Mesendoderm (in vitro differentiated cells): Measurements from ENCODE around the gene KRTAP12-4.

Experiments used
- DNase-seq: peaks from one replicate; pipeline ENCODE4 v3.0.0; 2013
- H2AK5ac ChIP-seq: 2 replicates; pipeline ENCODE4 v1.6.1; 2013; ENCODE audit warnings: low read length, inconsistent platforms
- H2BK120ac ChIP-seq: 2 replicates; pipeline ENCODE4 v1.6.1; 2013; ENCODE audit warnings: low read depth, mild to moderate bottlenecking, low read length, moderate library complexity, mixed read lengths
- H2BK15ac ChIP-seq: replicated peaks from 2 replicates; pipeline ENCODE4 v1.6.1; 2013; ENCODE audit warnings: low read depth, mild to moderate bottlenecking, moderate library complexity
- H2BK5ac ChIP-seq: 2 replicates; pipeline ENCODE4 v1.6.1; 2013; ENCODE audit warnings: low read length, inconsistent platforms
- H3K18ac ChIP-seq: 2 replicates; pipeline ENCODE4 v1.6.1; 2013; ENCODE audit warnings: mild to moderate bottlenecking, low read length, mixed read lengths
- H3K23ac ChIP-seq: one replicate; pipeline ENCODE4 v1.6.1; 2013; ENCODE audit warnings: low read length
- H3K27ac ChIP-seq: 2 replicates; pipeline ENCODE4 v1.5.1; 2013; ENCODE audit warnings: low read depth, mild to moderate bottlenecking, inconsistent platforms, low read length, moderate library complexity
- H3K27me3 ChIP-seq: 2 replicates; pipeline ENCODE4 v1.6.1; 2013; ENCODE audit warnings: low read length, control low read depth, mild to moderate bottlenecking, inconsistent platforms; ENCODE audit not compliant: insufficient read depth, poor library complexity
- H3K36me3 ChIP-seq: 2 replicates; pipeline ENCODE4 v1.6.1; 2013; ENCODE audit warnings: low read length, inconsistent platforms; ENCODE audit not compliant: control insufficient read depth, insufficient read depth
- H3K4ac ChIP-seq: one replicate; pipeline ENCODE4 v1.6.1; 2013; ENCODE audit warnings: low read depth, mild to moderate bottlenecking, low read length, moderate library complexity
- H3K4me1 ChIP-seq: 2 replicates; pipeline ENCODE4 v1.6.1; 2013; ENCODE audit warnings: low read depth, low read length, inconsistent platforms; ENCODE audit not compliant: control insufficient read depth
- H3K4me2 ChIP-seq: 2 replicates; pipeline ENCODE4 v1.6.1; 2013; ENCODE audit warnings: low read length
- H3K4me3 ChIP-seq: 2 replicates; pipeline ENCODE4 v1.5.1; 2013; ENCODE audit warnings: mild to moderate bottlenecking, low read length
- H3K56ac ChIP-seq: one replicate; pipeline ENCODE4 v1.6.1; 2013; ENCODE audit warnings: low read length
- H3K79me1 ChIP-seq: 2 replicates; pipeline ENCODE4 v1.6.1; 2013; ENCODE audit warnings: low read length, inconsistent platforms
- H3K79me2 ChIP-seq: 2 replicates; pipeline ENCODE4 v1.6.1; 2013; ENCODE audit warnings: mild to moderate bottlenecking, low read length; ENCODE audit not compliant: control insufficient read depth, insufficient read depth
- H3K9ac ChIP-seq: 2 replicates; pipeline ENCODE4 v1.6.1; 2013; ENCODE audit warnings: low read length, inconsistent platforms
- H4K5ac ChIP-seq: one replicate; pipeline ENCODE4 v1.6.1; 2013; ENCODE audit warnings: low read length
- H4K8ac ChIP-seq: one replicate; pipeline ENCODE4 v1.6.1; 2013; ENCODE audit warnings: low read depth, mild to moderate bottlenecking, control low read depth, low read length, moderate library complexity
- WGBS: extraction: QIAGEN DNeasy Blood & Tissue Kit; methylation state at CpG from one replicate; pipeline ENCODE4 v1.1.7; 2013; ENCODE audit warnings: low lambda C conversion rate, missing lambda C conversion rate; ENCODE audit not compliant: insufficient coverage; ENCODE audit errors: extremely low coverage; 5-methylcytosine and 5-hydroxymethylcytosine counted together

The KRTAP12-4 gene

DNA sequence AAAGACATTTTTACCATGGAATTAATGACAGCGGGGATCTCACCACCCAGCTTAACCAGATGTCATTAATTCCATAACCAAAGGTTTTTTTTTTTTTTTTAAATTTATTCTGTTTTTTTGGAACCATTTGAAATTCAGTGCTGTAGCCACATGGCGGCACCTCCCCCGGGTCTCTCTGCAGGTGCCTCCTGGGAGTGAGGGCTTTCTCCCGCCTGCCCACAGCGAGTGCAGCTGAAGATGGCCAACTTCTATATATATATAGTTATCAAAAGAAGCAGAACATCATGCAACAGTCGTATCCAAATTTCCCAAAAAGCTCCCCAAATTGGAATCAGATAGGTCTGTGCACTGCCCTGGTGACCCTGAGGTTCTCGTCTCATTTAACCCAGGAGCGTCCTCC is 39.0 kb downstream of the KRTAP12-4 start:
- no peak overlapping the region for H2BK5ac ChIP-seq
- H3K18ac ChIP-seq, result no peak overlapping the region
- WGBS, result no CpG with 5 or more reads among the region's 8 CpGs
- no peak overlapping the region for H2BK15ac ChIP-seq
- H3K79me1 ChIP-seq, result no peaks in the 10 kb centered on the region
- DNase-seq, result no peak
- H3K36me3 ChIP-seq, result no peaks in the 10 kb centered on the region
- H3K27me3 ChIP-seq, result no peaks in the 10 kb centered on the region
- no peaks in the 10 kb centered on the region for H3K79me2 ChIP-seq
- no peak overlapping the region for H3K9ac ChIP-seq
- H3K56ac ChIP-seq, result no peak overlapping the region
- H3K27ac ChIP-seq, result no peak overlapping the region
- H2AK5ac ChIP-seq, result no peak overlapping the region
- H4K5ac ChIP-seq, result no peak overlapping the region
- H4K8ac ChIP-seq, result no peak overlapping the region
- H3K4me2 ChIP-seq, result no peak overlapping the region
- no peak overlapping the region for H3K4ac ChIP-seq
- H3K4me1 ChIP-seq, result peaks cover 4% of the 10 kb centered on the region
- no peak overlapping the region for H3K23ac ChIP-seq
- no peak overlapping the region for H2BK120ac ChIP-seq
- no peak overlapping the region for H3K4me3 ChIP-seq

DNA sequence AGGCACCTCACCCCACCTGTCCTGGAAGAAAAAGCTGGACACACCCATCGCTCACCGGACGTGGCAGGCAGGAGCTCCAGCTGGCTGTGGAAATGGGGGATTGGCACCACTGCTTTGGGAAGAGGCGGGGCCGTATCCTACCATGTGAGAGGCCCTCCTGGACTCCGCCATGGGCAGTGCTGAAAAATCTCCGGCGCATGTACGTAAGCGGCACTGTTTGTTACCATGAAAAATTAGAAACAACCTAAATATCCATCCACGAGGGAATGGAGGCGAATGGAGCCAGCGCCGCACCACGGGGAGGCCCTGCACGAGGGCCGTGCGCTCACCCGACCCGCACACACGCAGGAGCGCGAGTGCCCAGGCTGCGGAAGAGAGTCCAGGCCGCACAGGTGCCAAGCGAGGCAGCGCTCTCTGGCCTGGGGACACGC is 39.5 kb downstream of the KRTAP12-4 start:
- Histone ChIP-seq H4K5ac (no peak overlapping the region), H3K9ac (no peak overlapping the region), H2AK5ac (no peak overlapping the region), H3K4me3 (no peak overlapping the region), H2BK120ac (no peak overlapping the region), H3K18ac (no peak overlapping the region), H2BK15ac (no peak overlapping the region), H3K79me1 (no peaks in the 10 kb centered on the region), H3K23ac (no peak overlapping the region), H3K79me2 (no peaks in the 10 kb centered on the region), H3K36me3 (no peaks in the 10 kb centered on the region), H2BK5ac (no peak overlapping the region), H3K4me1 (peaks cover 4% of the 10 kb centered on the region), H3K27me3 (no peaks in the 10 kb centered on the region), H3K56ac (no peak overlapping the region), H3K4ac (no peak overlapping the region), H4K8ac (no peak overlapping the region), H3K27ac (no peak overlapping the region), H3K4me2 (no peak overlapping the region)
- WGBS, result no CpG with 5 or more reads among the region's 28 CpGs
- DNase-seq, result no peak

DNA sequence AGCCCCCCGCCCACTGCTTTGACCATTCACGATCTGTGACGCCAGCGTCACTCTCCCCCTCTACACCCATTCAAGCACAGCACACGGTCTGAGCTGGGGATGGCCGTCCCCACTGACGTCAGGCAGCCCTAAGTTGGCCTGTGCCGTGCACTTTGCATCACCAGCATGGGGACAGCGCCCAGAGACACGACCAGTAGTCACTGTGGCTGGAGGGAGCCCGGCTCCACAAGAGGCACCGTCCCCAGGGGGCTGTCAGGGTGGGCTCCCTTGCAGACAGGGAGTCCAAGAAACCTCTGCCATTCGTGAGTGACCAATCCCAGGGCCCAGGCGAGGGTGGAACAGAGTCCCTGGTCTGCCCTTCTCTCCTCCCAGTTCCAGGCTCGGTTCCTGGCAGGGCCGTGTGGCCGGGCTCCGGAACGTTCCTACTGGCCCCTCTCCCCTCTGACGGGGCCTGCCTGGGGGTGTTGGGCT is 40.3 kb downstream of the KRTAP12-4 start:
- Histone ChIP-seq H4K5ac (no peak overlapping the region), H3K27ac (no peak overlapping the region), H3K4ac (no peak overlapping the region), H3K4me1 (peaks cover 4% of the 10 kb centered on the region), H2BK5ac (no peak overlapping the region), H2BK120ac (no peak overlapping the region), H2BK15ac (no peak overlapping the region), H3K56ac (no peak overlapping the region), H3K4me2 (no peak overlapping the region), H3K23ac (no peak overlapping the region), H3K79me2 (no peaks in the 10 kb centered on the region), H2AK5ac (no peak overlapping the region), H3K4me3 (no peak overlapping the region), H3K9ac (no peak overlapping the region), H3K27me3 (no peaks in the 10 kb centered on the region), H3K36me3 (no peaks in the 10 kb centered on the region), H3K18ac (no peak overlapping the region), H4K8ac (no peak overlapping the region), H3K79me1 (no peaks in the 10 kb centered on the region)
- no CpG with 5 or more reads among the region's 20 CpGs for WGBS
- DNase-seq, result no peak

DNA sequence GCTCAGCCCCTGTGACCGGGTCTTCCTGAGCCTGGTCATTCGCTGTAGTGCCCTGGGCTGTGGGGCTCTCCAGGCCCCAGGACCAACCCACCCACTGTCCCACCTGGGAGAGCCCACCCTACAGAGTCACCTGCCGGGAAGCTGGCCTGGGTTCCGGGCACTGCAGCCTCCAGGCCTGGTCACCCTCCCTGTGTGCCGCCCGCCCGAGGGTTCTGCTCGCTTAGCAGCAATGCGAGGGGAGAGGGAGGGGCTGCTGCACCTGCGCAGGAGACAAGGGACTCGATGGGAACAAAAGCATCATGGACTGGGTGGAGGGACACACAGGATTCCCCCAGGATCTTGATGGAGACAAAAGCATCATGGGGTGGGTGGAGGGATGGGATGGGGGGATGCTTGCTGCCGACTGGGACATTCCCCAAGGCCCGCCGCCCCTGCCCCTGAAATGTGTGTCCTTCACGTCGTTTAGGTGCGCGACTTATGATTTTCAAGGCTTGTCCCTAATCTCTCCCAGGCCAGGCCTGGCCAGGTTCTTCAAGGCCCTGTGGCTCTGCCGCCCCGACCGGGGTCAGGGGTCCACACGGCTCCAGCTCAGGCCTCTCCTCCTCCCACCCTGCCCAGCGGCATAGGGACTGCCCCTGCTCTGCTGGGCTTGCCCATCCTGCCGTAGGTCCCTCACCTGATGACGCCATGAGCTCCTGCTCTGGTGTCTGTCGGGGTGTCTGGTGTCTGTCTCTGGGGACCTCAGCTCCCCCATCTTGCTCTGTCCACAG is 40.9 kb downstream of the KRTAP12-4 start:
- no peak overlapping the region for H3K4ac ChIP-seq
- no peak overlapping the region for H2AK5ac ChIP-seq
- no peak overlapping the region for H3K4me2 ChIP-seq
- H3K4me3 ChIP-seq, result no peak overlapping the region
- no peaks in the 10 kb centered on the region for H3K27me3 ChIP-seq
- H2BK15ac ChIP-seq, result no peak overlapping the region
- no peaks in the 10 kb centered on the region for H3K79me2 ChIP-seq
- H3K56ac ChIP-seq, result no peak overlapping the region
- no peak overlapping the region for H2BK5ac ChIP-seq
- H3K79me1 ChIP-seq, result no peaks in the 10 kb centered on the region
- no peak overlapping the region for H3K23ac ChIP-seq
- no peak overlapping the region for H2BK120ac ChIP-seq
- no peak overlapping the region for H4K8ac ChIP-seq
- no peaks in the 10 kb centered on the region for H3K36me3 ChIP-seq
- no peaks in the 10 kb centered on the region for H3K4me1 ChIP-seq
- WGBS, result no CpG with 5 or more reads among the region's 26 CpGs
- no peak overlapping the region for H3K27ac ChIP-seq
- no peak overlapping the region for H3K9ac ChIP-seq
- no peak for DNase-seq
- no peak overlapping the region for H3K18ac ChIP-seq
- no peak overlapping the region for H4K5ac ChIP-seq

DNA sequence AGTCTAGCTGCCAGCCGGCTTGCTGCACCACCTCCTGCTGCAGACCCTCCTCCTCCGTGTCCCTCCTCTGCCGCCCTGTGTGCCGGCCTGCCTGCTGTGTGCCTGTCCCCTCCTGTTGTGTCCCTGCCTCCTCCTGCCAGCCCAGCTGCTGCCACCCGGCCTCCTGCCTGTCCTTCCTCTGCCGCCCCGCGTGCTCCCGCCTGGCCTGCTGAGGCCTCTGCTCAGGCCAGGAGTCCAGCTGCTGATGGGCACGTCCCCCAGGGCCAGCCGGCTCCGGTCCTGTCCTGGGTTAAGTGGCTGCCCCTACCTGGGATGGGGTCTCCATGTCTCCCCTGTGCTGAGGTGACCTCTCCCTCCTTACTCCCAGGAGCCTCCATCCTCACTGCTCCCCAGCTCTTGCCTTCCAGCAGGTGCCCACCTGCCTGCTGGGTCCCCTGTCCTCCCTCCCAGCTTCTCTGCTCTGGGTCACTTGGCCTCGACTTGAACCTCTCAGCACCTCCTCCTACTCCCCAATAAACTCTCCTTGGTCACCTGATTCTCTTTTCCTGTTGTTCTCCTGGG is 41.7 kb downstream of the KRTAP12-4 start:
- Histone ChIP-seq H3K4me3 (no peak overlapping the region), H4K8ac (no peak overlapping the region), H3K79me2 (no peaks in the 10 kb centered on the region), H3K27me3 (no peaks in the 10 kb centered on the region), H3K36me3 (no peaks in the 10 kb centered on the region), H3K27ac (no peak overlapping the region), H3K4me2 (no peak overlapping the region), H3K18ac (no peak overlapping the region), H4K5ac (no peak overlapping the region), H2BK5ac (no peak overlapping the region), H3K4ac (no peak overlapping the region), H2BK15ac (no peak overlapping the region), H3K9ac (no peak overlapping the region), H2AK5ac (no peak overlapping the region), H3K23ac (no peak overlapping the region), H3K56ac (no peak overlapping the region), H2BK120ac (no peak overlapping the region), H3K4me1 (no peaks in the 10 kb centered on the region), H3K79me1 (no peaks in the 10 kb centered on the region)
- DNase-seq, result no peak
- WGBS, result no CpG with 5 or more reads among the region's 13 CpGs
